ENCODE results near the gene WDR18. TPM values are rescaled to one million over a fixed set of nuclear protein-coding genes. Genes with fewer than 3 reads are reported as not detected.

The WDR18 gene
- polyA plus RNA-seq, 1 experiment, result 44.3 TPM

DNA sequence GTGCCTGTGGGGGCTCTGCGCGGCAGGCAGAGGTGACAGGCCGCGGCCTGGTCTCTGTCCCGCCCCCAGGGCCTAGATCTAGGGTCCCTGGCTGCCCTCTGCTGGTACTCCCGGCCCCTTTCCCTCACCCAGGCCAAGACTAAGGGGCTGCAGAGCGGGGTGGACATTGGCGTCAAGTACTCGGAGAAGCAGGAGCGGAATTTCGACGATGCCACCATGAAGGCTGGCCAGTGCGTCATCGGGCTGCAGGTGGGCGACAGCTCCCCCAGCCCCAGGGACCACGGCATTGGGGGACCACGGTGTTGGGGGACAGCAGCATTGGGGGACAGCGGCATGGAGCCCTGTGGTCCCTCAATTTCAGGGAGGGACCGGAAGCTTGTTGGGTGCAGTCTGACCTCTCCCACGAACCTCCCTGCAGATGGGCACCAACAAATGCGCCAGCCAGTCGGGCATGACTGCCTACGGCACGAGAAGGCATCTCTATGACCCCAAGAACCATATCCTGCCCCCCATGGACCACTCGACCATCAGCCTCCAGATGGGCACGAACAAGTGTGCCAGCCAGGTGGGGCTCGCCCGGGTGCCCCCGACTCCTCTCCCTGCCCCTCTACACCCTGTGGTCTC is 52.0 kb downstream of the WDR18 start:
- CTCF ChIA-PET, result no interaction called here
- H3K36me3 ChIP-seq (ENCODE audit: control insufficient read depth, insufficient read depth, low read length), result peaks cover 34% of the 10 kb centered on the region
- DNase-seq (ENCODE audit: low read depth), result no peak
- H3K4me3 ChIP-seq (ENCODE audit: low read depth, low read length), result no peak overlapping the region
- POLR2A ChIA-PET, result no interaction called here
- TF ChIP-seq, protein P1, sequence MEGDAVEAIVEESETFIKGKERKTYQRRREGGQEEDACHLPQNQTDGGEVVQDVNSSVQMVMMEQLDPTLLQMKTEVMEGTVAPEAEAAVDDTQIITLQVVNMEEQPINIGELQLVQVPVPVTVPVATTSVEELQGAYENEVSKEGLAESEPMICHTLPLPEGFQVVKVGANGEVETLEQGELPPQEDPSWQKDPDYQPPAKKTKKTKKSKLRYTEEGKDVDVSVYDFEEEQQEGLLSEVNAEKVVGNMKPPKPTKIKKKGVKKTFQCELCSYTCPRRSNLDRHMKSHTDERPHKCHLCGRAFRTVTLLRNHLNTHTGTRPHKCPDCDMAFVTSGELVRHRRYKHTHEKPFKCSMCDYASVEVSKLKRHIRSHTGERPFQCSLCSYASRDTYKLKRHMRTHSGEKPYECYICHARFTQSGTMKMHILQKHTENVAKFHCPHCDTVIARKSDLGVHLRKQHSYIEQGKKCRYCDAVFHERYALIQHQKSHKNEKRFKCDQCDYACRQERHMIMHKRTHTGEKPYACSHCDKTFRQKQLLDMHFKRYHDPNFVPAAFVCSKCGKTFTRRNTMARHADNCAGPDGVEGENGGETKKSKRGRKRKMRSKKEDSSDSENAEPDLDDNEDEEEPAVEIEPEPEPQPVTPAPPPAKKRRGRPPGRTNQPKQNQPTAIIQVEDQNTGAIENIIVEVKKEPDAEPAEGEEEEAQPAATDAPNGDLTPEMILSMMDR (IDR thresholded peaks at IDR 0.05; ENCODE audit: insufficient read depth, low read depth, low read length), result no peak
- no peaks in the 10 kb centered on the region for H3K27me3 ChIP-seq (ENCODE audit: control insufficient read depth, insufficient read depth, low read length)

- ChIA-PET CTCF (interaction anchor here (0.7 to 0.9 kb wide), 3 partner anchors 9 to 18 kb away, joined by 3 read pairs; no protein-coding TSS in a partner anchor), POLR2A (no interaction called here)
- Histone ChIP-seq H3K36me3 (ENCODE audit: control insufficient read depth, insufficient read depth, low read length) (peaks cover 28% of the 10 kb centered on the region), H3K27me3 (ENCODE audit: control insufficient read depth, insufficient read depth, low read length) (no peaks in the 10 kb centered on the region), H3K4me3 (ENCODE audit: low read depth, low read length) (no peak overlapping the region)
- TF ChIP-seq, protein P1 (IDR thresholded peaks at IDR 0.05; ENCODE audit: insufficient read depth, low read depth, low read length), result no peak
- DNase-seq (ENCODE audit: low read depth), result no peak
These were observed 53.5 kb downstream of the WDR18 start for GRCh38 chr19:1037621-1038064.

DNA sequence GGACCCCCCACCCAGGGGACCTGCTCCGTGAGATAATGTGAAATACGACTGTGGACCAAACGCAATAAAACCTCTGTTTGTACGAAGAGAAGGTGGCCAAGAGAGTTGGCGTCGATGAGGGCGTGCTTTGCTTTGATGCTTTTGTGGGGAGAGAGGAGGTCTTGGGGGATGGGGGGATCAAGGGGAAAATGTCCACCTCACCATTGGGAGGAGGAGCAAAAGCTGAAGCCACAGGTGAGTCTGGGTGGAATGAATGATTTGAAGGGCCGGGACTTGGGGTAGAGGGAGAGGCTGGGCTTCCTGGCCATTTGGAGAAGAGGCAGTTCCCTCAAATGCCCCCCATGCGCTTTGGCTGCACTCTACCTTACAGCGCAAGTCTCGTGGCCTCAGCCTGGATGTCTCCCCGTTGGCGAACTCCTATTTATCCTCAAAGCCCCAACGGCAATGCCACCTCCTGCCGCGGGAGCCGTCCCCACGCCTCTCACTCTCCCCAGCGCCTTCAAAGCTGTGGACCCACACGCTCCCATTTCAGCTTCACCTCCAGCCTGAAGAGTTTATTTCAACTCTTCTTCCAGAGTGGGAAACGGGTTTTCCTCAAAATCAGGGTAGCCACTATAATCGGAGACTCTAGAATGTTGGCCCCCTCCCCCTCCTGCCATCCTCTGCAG is 55.0 kb downstream of the WDR18 start:
- Histone ChIP-seq H3K27me3 (ENCODE audit: control insufficient read depth, insufficient read depth, low read length) (no peaks in the 10 kb centered on the region), H3K4me3 (ENCODE audit: low read depth, low read length) (no peak overlapping the region), H3K36me3 (ENCODE audit: control insufficient read depth, insufficient read depth, low read length) (peaks cover 23% of the 10 kb centered on the region)
- TF ChIP-seq, protein P1 (IDR thresholded peaks at IDR 0.05; ENCODE audit: insufficient read depth, low read depth, low read length), result no peak
- DNase-seq (ENCODE audit: low read depth), result no peak
- POLR2A ChIA-PET, result interaction anchor here (1.1 kb wide), 1 partner anchor 13 kb away, joined by 8 read pairs; the partner anchor contains the start of gene CNN2
- CTCF ChIA-PET, result interaction anchor here (1.0 to 2.1 kb wide), 4 partner anchors 13 to 151 kb away, joined by 3 to 7 read pairs (median 4); partner anchors contain the start of gene CNN2

DNA sequence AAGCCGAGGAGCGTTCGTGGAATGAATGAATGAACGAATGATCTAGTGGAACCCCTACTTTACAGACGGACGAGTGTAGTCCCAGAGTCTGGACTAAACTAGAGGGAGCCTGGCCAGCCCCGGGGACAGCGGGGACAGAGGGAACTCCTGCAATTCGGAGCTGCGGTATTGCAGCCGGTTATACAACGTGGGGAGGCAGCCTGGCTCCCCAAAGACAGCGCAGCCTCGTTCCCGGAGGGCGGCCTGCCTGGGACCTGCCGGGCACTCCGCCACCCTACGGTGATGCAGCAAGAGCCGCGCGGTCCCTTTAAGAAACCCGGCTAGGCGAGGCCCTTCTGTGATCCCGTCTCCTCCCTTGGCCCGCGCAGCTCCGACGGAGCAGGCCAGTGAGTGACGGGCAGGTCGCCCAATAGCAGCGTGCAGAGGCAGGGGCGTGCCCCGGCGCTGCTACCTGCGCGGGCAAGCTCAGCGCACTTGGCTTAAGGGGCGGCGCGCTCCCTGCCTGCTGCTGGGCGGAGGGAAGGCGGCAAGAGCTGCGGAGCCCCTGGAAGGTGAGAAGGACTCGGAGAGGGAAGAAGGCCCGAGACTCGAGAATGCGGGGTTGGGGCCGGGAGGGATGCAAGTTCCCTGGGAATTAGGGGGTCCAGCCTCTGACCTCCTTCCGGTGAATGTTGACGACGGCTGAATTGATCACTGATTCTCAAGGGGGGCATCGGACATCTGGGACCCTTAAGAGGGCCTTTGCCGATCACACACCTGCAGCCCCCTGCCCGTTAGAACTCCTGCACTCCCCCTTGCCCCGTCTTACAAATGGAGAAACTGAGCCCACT is 55.7 kb downstream of the WDR18 start, which contains the start of gene ABCA7:
ABCA7 (plus strand) TSS at position 462 of the 830 bp plus-strand sequence. CDS start 1,255 bp downstream, outside the sequence.
- DNase-seq (ENCODE audit: low read depth), result peak; percentile 79
- CTCF ChIA-PET, result interaction anchor here (1.0 to 2.1 kb wide), 3 partner anchors 14 to 151 kb away, joined by 3 to 7 read pairs (median 5); partner anchors contain the start of gene CNN2
- Histone ChIP-seq H3K36me3 (ENCODE audit: control insufficient read depth, insufficient read depth, low read length) (peaks cover 23% of the 10 kb centered on the region), H3K27me3 (ENCODE audit: control insufficient read depth, insufficient read depth, low read length) (no peaks in the 10 kb centered on the region), H3K4me3 (ENCODE audit: low read depth, low read length) (peak within 1 kb of the TSS; percentile 33)
- TF ChIP-seq, protein P1 (IDR thresholded peaks at IDR 0.05; ENCODE audit: insufficient read depth, low read depth, low read length), result no peak
- POLR2A ChIA-PET, result interaction anchor here (1.1 kb wide), 2 partner anchors 13 to 64 kb away, joined by 3 to 8 read pairs; partner anchors contain the start of genes CNN2 and GPX4

Measured in BJ (cell line).